COLO829 (cell line): Measurements from ENCODE around the gene SH3RF3.

ENCODE experiments used
- DNase-seq: peaks from one replicate; pipeline ENCODE4 v3.0.0; 2012; ENCODE audit warnings: low spot score

The SH3RF3 gene

GRCh38 chr2:109288544-109289368 is 159.8 kb downstream of the SH3RF3 start:
- no peak for DNase-seq

GRCh38 chr2:109289504-109290222 is 160.7 kb downstream of the SH3RF3 start:
- DNase-seq, result no peak

GRCh38 chr2:109290887-109291643 is 162.1 kb downstream of the SH3RF3 start:
- no peak for DNase-seq

GRCh38 chr2:109292386-109292785 is 163.4 kb downstream of the SH3RF3 start:
- DNase-seq, result no peak

- no peak for DNase-seq
Measured at GRCh38 chr2:109293663-109294062, 164.7 kb downstream of the SH3RF3 start.

GRCh38 chr2:109294523-109294922 is 165.5 kb downstream of the SH3RF3 start:
- DNase-seq, result no peak

GRCh38 chr2:109295070-109295780 is 166.2 kb downstream of the SH3RF3 start:
- DNase-seq, result no peak

- DNase-seq, result no peak
Measured at GRCh38 chr2:109295781-109296117, 166.7 kb downstream of the SH3RF3 start.

- no peak for DNase-seq
Measured at GRCh38 chr2:109297566-109298490, 168.8 kb downstream of the SH3RF3 start.

GRCh38 chr2:109298851-109299250 is 169.8 kb downstream of the SH3RF3 start:
- DNase-seq, result no peak

- no peak for DNase-seq
Measured at GRCh38 chr2:109299536-109299935, 170.5 kb downstream of the SH3RF3 start.

- DNase-seq, result no peak
Measured at GRCh38 chr2:109300582-109300981, 171.6 kb downstream of the SH3RF3 start.

GRCh38 chr2:109301746-109302145 is 172.7 kb downstream of the SH3RF3 start:
- no peak for DNase-seq

GRCh38 chr2:109302319-109302718 is 173.3 kb downstream of the SH3RF3 start:
- no peak for DNase-seq

GRCh38 chr2:109304242-109304641 is 175.2 kb downstream of the SH3RF3 start:
- DNase-seq, result no peak

GRCh38 chr2:109304731-109305470 is 175.9 kb downstream of the SH3RF3 start:
- no peak for DNase-seq

GRCh38 chr2:109305490-109306167 is 176.6 kb downstream of the SH3RF3 start:
- DNase-seq, result no peak

- no peak for DNase-seq
Measured at GRCh38 chr2:109306190-109306589, 177.2 kb downstream of the SH3RF3 start.

GRCh38 chr2:109311771-109312170 is 182.8 kb downstream of the SH3RF3 start:
- no peak for DNase-seq

- no peak for DNase-seq
Measured at GRCh38 chr2:109312902-109313301, 183.9 kb downstream of the SH3RF3 start.
